T-helper 22 cell (primary cell): ENCODE measurements around the gene CNTNAP2.

Experiments used
- DNase-seq: peaks from one replicate; pipeline ENCODE4 v3.0.0-alpha.2; 2020; ENCODE audit warnings: low read depth

Gene CNTNAP2

GRCh38 chr7:147941381-147941780, 1824.8 kb downstream of the CNTNAP2 start:
- DNase-seq: no peak

DNA sequence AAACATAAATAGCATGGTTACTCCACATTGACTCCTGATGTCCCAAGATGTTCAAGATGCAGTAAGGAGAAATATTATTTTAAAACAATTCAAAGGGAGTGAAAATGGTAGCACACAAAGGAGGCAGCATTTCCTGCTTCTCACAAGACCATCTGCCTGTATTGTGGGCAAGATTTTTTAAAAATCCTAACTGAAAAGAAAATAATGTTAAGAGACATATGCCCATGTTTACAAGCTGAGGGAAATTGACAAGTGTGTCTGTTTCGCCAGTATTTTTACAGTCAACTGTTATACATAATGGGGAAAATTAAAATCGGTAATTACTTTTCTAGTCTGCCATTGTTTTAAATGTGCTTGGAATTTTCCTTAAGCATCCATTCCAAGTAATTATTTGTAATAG, 1827.7 kb downstream of the CNTNAP2 start:
- no peak for DNase-seq

DNA sequence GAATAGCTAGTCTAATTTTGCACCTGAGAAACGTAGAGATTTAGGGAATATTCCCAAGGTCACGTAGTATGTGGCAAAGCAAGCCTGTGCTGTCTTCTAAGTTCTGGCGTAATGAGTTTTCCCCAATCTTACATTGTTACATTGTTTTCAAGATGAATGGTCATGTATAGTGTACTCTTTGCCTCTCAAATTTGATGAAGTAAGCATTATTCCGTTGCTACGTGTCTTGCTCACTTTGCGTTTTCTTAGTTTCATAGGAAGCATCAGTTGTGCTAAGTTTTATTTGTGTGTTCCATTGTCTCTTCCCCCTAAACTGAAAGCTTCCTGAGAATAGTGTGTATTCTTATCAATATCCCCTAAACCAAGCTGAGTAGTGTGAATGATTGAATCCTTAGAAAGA, 1836.3 kb downstream of the CNTNAP2 start:
- no peak for DNase-seq

GRCh38 chr7:147968046-147968610, 1851.5 kb downstream of the CNTNAP2 start:
- DNase-seq: no peak

DNA sequence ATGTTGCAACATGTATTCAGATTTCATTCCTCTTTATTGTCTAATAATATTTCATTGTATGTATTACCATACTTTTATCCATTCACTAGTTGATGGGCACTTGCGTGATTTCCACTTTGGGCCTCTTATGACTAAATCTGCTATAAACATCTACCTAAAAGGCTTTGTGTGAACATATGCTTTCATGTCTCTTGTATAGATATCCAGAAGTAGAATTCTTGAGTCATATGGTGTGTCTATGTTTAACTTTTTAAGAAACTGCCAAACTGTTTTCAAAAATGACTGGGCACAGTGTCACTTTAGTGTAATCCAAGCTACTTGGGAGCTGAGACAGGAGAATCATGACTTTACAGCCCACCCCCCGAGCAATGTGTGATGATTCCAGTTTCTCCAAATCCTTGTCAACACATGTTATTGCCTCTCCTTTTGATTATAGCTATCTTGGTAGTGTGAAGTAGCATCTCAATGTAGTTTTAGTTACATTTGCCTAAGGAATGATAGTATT, 1855.1 kb downstream of the CNTNAP2 start:
- DNase-seq: no peak

- no peak for DNase-seq
Observed at GRCh38 chr7:147978201-147978600, 1861.6 kb downstream of the CNTNAP2 start.

GRCh38 chr7:147978651-147979050, 1862.0 kb downstream of the CNTNAP2 start:
- no peak for DNase-seq

GRCh38 chr7:147980826-147981813, 1864.5 kb downstream of the CNTNAP2 start:
- no peak for DNase-seq

GRCh38 chr7:147982307-147982706, 1865.7 kb downstream of the CNTNAP2 start:
- DNase-seq: no peak

- no peak for DNase-seq
Observed at GRCh38 chr7:147984265-147984664, 1867.7 kb downstream of the CNTNAP2 start.

DNA sequence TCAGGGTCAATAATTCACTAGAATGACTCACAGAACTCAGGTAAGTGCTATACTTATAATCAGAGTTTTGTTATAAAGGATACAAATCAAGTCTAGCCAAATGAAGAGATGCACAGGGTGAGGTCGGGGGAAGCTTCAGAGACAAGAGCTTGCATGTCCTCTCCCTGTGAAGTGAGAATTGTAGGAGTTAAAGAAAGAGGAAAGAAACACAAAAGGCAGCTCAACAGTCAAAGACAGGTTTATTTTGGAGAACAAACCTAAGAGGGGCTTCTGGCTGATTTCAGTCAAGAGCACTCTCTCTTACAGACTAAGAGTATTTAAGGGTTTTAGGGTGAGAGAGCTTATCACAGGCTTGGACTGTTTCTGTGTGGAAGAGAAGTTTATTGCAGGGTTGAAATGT, 1873.5 kb downstream of the CNTNAP2 start:
- no peak for DNase-seq

DNA sequence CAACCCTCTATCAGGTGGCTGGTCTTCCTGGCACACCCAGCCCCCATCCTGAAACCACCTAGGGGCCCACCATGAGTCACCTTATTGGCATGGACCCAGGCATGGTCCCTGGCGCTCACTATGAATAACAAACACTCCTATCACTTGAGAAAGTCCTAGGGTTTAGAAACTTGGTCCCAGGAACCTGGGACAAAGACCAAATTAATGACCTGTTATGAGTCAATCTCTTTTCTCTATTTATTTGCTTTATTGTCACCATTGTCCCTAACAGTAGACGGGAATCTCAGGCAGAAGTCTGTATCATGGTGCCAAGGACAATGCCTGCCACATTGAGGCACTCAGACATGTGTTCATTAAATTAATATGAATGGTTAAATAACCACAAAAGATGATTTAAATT, 1874.3 kb downstream of the CNTNAP2 start:
- DNase-seq: no peak

DNA sequence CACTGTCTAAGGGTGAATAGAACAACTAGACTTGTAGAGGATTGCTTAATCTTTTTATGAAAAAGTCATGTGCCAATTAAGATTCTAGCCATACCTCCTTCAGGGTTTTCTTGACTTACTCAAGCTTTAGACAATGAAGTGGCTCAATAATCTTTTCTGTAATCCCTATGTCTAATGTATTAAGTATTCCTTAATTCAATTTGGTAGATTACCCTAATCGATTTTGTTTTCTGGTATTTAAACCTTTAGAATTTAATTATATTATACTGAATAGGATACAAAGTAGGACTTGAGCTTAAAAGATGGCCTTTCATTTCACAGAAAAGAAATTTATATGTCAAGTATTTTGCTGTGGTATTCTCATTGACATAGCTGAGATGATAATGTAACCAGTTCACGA, 1876.1 kb downstream of the CNTNAP2 start:
- DNase-seq: no peak

DNA sequence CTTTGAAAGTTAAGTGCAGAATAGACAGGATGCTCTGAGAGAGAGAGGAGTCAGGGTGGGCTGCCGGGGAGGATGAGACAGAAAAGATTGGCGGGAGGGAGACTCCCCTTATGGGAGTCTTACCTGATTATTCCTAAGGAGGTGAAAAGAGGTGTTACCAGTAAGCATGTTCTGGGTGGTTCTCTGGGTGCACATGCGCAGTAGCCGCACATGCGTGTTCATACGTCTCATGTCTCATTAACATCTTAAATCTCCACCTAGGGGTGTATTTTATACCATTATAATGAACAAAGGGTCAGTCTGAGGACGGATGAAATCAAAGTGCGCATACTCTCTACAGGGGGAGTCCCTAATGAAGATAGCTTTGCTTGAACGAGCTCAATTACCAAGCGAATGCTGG, 1881.0 kb downstream of the CNTNAP2 start:
- DNase-seq: no peak

GRCh38 chr7:147999962-148000361, 1883.4 kb downstream of the CNTNAP2 start:
- DNase-seq: no peak

GRCh38 chr7:148011753-148012152, 1895.2 kb downstream of the CNTNAP2 start:
- no peak for DNase-seq

DNA sequence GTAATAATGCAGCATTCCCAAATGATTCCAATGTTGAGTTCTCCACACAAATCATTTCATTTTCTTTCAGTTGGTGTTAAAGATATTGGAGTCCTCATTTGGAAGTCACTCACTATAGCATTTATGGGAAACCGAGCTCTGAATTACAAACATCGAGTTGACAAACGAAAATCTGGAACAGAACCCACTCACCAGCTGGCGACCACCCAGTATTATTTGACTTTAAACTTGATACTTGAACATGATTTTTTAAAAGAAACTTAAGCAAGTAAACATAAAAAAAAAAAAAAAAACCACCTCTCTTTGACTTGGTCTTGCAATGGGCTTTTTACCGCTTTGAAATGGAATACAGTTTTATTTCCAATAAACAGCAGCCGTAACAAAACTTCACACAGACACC, 1897.4 kb downstream of the CNTNAP2 start:
- no peak for DNase-seq

DNA sequence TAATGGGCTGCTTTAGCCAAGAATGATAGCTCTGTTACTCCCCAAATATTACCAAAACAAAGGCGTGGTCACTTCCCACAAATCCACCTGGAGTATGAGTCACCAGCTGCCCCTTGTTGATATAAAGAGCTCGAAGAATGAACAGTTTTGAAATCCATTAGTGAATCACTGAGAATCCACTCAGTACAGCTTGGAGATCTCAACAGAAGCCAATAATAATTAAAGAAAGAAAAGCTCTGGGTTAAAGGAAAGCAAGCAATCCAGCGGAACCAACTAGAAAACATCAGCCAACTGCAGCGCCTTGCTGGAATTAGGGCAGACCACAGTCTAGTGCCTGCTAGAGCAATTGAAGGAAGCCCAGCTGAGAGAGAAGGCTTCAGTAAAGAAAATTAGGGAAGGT, 1897.9 kb downstream of the CNTNAP2 start:
- DNase-seq: no peak

DNA sequence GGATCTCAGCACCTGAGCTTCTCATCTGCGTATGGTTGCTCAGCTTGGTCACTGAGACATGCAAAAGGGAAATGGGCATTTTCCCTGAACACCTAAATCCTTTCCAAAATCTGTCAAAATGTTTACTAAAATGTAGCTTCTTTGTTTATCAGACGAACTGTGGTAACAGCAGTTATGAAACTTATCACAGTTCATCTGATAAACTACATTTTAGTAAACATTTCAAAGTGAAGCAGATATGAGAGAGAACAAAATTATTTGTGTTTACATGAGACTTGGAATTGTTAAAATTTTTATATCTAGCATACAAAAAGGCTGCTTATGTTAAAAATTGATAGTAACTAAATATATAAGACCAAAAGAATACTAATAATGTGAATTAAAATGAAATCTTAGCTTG, 1900.5 kb downstream of the CNTNAP2 start:
- DNase-seq: no peak

GRCh38 chr7:148020679-148021078, 1904.1 kb downstream of the CNTNAP2 start:
- no peak for DNase-seq

- no peak for DNase-seq
Observed at GRCh38 chr7:148021507-148022045, 1905.0 kb downstream of the CNTNAP2 start.

DNA sequence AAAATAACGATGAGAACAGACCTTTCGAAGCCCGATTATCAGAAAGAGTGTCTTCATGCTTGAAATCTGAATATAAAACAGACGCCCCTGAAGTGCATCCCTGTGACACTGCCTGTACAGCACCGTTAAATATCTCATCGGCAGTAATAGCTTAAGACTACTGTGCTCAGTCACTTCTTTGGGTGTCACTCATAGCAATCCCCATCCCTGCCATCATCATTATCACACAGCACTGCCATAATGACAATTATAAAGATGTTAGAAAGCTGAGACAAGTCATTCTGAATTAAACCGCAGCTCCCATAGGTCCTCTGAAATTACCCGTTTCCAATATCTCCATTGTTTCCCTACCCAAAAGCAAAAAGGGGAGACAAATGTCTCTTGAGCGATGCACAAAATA, 1906.2 kb downstream of the CNTNAP2 start:
- no peak for DNase-seq

DNA sequence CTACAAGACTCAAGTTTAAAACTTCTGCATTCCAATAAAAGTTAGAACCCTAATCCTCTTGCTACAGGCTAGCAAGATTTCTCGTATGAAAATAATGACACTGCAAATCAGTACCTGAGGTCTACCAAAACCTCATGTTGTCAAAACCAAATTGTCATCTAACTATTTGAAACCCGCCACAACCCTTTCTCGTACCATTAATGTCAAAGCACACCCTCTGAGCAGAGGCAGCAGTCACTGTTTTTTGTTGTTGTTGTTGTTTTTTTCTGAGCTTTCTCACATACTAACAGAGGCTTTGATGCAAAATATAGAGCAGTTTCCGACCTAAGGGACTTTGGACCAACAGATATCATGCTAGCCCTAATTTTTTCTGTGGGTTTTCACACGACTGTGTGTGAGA, 1910.1 kb downstream of the CNTNAP2 start:
- no peak for DNase-seq
